GM19099 (cell line): ENCODE results near the gene LRP1-AS.

Experiments used
- POLR2A ChIP-seq: IDR thresholded peaks from 3 replicates; pipeline ENCODE4 v1.6.1; 2011; ENCODE audit warnings: low read depth; ENCODE audit not compliant: insufficient read length; ENCODE audit errors: extremely low read depth

Gene LRP1-AS

DNA sequence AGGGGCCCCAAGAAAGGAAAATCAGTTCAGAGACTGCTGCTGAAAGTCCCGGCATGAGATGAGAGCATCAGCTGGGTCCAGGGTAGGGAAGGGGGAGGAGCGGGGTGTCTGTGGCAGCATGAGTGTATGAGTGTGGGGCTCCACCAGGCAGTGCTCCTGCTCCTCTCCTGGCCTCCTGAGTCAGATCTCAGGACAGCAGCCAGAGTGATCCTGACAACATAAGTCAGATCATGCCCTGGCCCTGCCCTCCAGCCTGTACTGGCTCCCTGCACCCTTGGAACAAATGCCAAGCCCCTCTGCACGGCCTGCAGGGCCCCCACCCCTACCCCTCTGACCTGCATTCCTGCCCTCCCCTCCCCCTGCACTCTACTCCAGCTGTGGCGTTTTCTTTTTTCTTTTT lies 24.2 kb upstream of the LRP1-AS start:
- no peak for TF ChIP-seq POLR2A

DNA sequence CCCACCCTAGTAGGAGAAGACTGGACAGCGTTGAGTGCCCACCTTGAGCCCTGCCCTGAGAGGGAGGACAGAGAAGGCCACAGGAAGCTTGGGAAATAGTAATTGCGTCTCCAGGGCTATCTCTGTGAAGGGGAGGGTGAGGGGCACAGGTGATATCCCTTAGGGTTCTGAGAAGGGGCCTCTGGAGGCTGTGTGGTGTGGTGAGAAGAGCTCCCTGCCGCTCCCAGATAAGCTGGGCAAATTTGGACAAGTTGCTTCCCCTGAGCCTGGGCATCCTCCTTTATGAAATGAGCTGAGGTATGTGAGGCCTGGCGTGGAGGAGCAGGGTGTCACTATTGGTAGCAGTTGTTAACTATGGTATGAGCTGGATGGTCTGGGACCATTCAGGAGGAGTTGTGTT lies 23.5 kb upstream of the LRP1-AS start:
- no peak for TF ChIP-seq POLR2A

DNA sequence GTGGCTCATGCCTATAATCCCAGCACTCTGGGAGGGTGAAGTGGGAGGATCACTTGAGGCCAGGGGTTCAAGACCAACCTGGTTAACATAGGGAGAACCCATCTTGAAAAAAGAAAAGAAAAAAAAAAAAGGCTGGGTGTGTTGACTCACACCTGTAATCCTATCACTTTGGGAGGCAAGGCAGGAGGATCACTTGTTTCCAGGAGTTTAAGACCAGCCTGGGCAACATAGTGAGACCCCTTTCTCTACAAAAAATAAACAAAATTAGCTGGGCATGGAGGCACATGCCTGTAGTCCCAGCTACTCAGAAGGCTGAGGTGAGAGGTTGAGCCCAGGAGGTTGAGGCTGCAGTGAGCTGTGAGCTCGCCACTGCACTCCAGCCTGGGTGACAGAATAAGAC lies 23.0 kb upstream of the LRP1-AS start:
- TF ChIP-seq POLR2A = no peak

DNA sequence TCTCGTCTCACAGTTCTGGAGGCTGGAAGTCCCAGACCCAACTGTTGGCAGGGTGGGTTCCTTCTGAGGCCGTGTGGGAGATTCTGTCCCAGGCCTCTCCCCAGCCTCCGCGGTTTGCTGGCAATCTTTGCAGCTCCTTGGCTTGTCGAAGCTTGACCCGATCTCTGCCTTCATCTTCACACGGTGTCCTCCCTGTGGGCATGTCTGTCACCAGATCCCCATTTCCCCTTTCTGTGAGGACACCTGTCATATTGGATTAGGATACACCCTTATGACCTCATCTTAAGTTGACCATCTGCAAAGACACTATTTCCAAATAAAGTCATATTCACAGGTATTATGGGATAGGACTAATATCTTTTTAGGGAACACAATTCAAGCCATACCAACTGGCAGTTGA lies 22.6 kb upstream of the LRP1-AS start:
- no peak for TF ChIP-seq POLR2A

DNA sequence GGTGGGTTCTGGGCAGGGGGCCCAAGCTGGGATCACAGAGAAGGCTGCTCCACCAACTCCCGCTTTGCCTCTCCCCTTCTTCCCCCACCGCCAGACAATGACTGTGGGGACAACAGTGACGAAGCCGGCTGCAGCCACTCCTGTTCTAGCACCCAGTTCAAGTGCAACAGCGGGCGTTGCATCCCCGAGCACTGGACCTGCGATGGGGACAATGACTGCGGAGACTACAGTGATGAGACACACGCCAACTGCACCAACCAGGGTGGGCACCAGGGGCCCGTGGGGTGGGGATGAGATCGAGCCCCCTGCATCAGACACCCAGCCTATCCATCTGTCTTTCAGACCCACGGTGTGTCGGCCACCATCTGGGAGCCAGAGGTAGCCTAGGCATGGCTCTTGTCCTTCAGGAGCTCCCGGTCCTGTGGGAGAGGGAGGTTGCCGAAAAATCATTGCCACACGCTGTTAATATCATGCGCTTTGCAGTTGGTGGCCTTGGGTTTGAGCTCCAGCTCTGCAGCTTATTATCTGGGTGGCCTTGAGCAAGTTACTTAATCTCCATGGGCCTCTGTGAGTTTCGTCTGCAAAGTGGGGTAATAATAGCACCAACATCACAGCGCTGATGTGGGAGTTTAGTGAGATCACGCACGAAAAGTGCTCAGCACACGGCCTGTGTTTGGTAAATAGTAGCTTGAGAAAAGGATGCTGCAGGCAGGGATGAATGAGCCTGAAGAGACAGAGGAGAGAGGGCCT lies 21.8 kb upstream of the LRP1-AS start:
- no peak for TF ChIP-seq POLR2A

DNA sequence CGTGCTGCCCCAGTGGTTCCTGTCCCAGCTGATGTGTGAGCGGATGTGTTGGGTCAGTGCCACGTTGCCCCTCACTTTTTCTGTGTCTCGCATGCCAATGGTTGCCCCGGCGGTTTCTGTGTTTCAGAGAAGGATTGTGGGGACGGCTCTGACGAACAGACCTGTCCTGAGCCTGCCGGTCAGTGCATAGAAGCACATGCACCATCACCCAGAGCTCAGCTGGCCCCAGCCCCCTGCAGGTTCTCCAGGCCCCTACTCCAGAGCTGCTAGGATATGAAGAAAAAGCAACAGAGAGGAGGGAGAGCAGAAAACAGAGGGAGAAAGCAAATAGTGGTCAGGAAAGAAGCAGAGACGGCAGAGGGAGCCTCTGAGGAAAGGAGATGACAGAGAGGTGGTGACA lies 20.6 kb upstream of the LRP1-AS start:
- no peak for TF ChIP-seq POLR2A

DNA sequence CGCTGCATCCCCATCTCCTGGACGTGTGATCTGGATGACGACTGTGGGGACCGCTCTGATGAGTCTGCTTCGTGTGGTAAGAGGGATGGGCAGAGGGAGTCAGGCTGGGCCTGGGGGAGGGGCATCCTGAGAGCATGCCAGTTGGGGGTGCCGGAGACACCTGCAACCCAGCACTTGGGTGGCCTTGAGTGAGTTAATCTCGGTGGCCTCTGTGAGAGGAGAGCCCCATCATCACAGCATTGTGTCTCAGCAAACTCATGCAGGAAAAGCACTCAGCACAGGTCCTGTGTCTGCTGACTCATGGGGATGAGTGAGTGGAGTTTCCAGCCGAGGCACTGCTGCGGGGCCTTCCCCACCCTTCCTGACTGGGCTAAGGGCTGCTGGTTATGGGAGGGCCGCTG lies 19.6 kb upstream of the LRP1-AS start:
- no peak for TF ChIP-seq POLR2A

DNA sequence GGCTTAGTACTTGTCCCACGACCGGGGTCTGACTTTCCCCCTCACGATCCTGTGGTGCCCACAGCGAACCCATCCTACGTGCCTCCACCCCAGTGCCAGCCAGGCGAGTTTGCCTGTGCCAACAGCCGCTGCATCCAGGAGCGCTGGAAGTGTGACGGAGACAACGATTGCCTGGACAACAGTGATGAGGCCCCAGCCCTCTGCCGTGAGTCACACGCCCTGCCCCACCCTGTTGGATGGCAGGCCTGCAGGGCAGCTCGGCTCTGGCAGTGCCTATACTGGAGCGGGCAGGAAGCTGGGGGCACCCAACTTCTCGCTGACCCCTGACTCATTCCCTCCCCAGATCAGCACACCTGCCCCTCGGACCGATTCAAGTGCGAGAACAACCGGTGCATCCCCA lies 18.3 kb upstream of the LRP1-AS start:
- no peak for TF ChIP-seq POLR2A

DNA sequence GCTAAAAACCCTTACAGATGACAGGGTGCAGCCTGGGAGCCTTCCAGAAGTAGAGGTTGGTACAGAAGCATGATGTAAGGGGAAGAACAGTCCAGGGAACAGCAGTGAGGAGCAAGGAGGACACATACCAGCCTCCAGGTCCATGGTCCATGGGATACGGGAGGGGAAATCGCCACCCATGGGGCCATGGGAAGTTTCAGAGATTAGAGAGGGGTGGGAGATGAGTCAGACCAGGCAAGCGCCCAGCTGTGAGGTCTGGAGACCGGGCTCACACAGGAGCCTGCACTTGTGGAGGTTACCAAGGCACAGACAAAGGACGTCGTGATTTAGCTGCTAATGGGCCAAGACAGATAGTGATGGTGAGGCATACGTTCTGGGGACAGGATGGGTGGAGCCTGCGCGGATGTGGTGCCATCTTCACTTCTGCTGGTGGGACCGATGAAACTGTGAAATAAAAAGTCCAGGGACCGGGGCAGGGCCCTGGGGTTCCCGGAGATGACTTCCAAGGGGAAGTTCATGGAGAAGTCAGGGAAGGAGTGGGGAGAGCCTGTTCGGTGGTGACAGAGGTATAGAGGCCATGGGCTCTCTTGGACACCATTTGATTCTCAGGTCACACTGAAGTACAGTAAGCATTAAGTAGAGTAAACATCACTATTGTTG lies 17.7 kb upstream of the LRP1-AS start:
- TF ChIP-seq POLR2A = no peak

DNA sequence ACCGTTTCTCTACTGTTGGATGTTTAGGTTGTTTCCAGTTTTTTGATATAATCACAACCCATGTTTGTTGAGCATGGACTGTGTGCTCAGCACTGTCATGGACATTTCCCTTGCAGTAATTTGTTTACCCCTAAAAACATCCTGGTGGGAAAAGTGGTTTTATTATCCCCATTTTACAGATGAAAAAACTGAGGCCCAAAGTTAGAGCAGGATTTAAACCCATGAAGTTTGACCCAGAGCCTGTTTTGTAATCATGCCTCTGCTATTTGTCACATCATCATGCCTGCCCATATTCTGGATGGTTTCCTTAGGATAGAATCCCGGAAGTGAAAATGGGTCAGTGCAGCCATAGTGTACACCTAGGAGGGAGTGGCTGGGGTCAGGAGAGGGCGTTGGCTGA lies 17.0 kb upstream of the LRP1-AS start:
- no peak for TF ChIP-seq POLR2A

DNA sequence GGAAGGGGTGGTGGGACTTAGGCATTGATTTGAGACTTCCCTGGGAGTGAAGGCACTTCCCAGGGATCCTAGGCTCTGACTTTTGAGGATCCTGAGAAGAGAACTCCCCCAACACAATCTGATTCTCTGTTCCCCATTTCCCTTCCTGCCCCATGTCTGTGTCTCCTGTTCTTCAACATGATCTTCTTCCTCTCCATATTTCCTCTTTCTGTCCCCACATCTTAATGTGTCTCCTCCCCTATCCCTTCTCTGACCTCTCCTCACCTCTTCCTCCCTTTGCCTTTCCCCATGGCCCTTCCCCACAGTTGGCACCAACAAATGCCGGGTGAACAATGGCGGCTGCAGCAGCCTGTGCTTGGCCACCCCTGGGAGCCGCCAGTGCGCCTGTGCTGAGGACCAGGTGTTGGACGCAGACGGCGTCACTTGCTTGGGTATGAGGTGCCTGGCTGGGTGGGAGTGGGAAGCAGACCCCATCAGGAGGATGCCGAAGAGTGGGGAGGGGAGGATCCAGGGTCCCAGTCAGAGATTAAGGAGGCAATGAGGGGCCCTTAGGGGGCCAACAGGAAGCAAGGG lies 15.2 kb upstream of the LRP1-AS start:
- TF ChIP-seq POLR2A = no peak

DNA sequence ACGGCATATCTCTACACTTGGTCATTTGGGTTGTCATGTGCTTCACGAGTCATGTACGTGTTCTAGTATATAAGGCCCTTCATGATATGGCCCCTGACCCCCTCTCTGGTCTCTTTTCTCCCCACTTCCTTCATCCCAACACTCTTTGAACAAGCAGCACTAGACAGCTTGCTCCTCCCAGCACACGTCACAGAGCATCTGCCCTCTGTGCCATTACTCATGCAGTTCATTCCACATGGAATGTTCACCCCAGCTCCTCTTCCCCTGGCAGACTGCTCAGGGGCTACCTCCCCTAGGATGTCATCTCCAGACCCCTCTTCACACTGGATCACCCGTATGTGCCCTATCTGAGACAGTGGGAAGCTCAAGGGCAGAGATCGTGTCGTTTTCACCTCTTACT lies 14.1 kb upstream of the LRP1-AS start:
- no peak for TF ChIP-seq POLR2A

DNA sequence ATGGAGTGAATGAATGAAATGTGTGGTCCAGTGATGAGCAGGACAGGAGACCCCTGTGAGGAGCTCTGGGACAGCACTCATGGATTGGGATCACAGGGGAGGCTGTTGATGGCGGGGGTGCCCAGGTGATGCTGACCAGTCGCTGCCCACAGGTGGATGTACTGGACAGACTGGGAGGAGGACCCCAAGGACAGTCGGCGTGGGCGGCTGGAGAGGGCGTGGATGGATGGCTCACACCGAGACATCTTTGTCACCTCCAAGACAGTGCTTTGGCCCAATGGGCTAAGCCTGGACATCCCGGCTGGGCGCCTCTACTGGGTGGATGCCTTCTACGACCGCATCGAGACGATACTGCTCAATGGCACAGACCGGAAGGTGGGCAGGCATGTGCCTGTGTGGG lies 13.3 kb upstream of the LRP1-AS start:
- no peak for TF ChIP-seq POLR2A

DNA sequence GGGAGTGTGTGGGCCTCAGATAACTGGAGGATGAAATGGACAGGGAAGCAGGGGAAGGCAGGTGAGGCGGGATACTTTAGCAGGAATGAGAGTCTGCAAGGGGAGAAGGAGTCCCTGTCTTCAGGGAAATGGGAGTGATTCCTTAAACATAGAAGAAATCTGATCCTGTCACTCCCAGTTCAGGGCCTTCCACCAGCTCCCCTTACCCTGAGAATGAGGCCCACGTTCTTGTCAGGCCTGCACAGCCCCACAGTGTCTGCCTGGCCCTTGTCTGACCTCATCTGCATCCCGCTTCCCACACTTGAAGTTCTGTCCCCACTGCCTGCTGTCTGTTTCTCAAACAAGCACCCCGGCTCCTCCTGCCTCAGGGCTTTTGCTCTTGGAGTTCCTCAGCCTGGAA lies 12.6 kb upstream of the LRP1-AS start:
- TF ChIP-seq POLR2A = no peak

DNA sequence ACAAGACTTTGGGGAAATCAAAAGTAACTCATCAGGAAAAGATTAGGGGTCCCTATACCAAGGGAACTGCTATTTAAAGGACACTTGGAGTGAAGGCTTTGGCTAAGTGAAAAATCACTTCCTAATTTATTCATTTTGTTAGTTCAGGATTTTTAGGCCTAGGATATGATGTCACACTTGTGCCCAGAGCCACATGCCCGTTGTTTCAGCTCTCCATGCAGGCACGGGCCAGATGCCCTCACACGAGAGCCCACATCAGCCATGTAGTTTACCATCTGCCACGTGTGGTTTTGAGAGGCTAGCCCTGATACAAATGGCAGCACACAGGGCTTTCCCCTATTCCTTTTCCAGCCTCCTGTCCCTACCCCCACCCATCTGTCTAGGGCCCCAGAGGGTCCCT lies 11.9 kb upstream of the LRP1-AS start:
- no peak for TF ChIP-seq POLR2A

DNA sequence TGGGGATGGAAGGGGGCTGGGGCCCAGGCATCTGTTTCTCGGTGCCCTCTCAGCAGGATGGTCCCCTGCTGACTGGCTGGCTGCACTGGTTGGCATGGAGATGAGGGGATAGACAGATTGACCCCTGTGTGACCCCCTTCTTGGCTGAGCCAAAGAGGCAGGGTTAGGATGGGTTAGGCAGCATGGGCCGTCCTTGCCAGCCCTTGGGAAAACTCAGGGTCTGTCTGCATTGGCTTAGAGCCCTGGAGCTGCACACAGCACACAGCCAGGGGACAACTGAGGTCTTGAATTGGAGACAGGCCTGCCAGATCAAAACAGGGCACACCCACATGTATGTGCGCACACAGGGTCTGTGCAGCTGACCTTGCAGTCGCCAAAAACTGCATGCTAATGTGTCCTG lies 11.2 kb upstream of the LRP1-AS start:
- no peak for TF ChIP-seq POLR2A
